Upper lobe of right lung (tissue), 1 donor: ENCODE measurements around the gene MROH9. TPM values are rescaled to one million over a fixed set of nuclear protein-coding genes. Genes with fewer than 3 reads are reported as not detected.
A peak's percentile ranks its signal among the peaks of the same experiment; 100 is the strongest.
"Not testable (repeated sequence)": the region's sequence is repeated elsewhere in the genome, so short reads cannot be mapped to it uniquely, and the experiment has no call there.

Source experiments
- ATAC-seq: fragments of 200-7000 bp; cut with Tn5 transposase; one replicate; pipeline ENCODE4 v1.9.1; 2020; ENCODE audit warnings: mild to moderate bottlenecking, moderate library complexity
- DNase-seq: peaks from one replicate; pipeline ENCODE4 v3.0.0-alpha.2; 2020
- H3K27ac ChIP-seq: fragments of 200-600 bp; one replicate; pipeline ENCODE4 v1.8.0; 2022
- H3K27me3 ChIP-seq: fragments of 200-600 bp; one replicate; pipeline ENCODE4 v1.8.0; 2022; ENCODE audit warnings: mild to moderate bottlenecking
- H3K36me3 ChIP-seq: fragments of 200-600 bp; one replicate; pipeline ENCODE4 v1.8.0; 2022
- H3K4me1 ChIP-seq: fragments of 200-600 bp; one replicate; pipeline ENCODE4 v1.8.0; 2022
- H3K4me3 ChIP-seq: fragments of 200-600 bp; one replicate; pipeline ENCODE4 v1.8.0; 2022; ENCODE audit warnings: mild to moderate bottlenecking
- H3K9me3 ChIP-seq: fragments of 200-600 bp; one replicate; pipeline ENCODE4 v1.8.0; 2022
- intact Hi-C: fragments of 100-400 bp; cut with DNase I; formaldehyde crosslinking; loops from one replicate; pipeline ENCODE4 v1.11.0; 2022
- total RNA-seq: library from RNA; stranded (reverse); fragmentation: NEBNext Ultra II Directional; extraction: Animal tissue kit (Norgen Biotek cat#: 25700); gene quantifications from one replicate; pipeline ENCODE4 v1.2.1, GENCODE V29; 2021
- TF ChIP-seq, protein P1 (sequence below): fragments of 200-600 bp; IDR thresholded peaks from one replicate; pipeline ENCODE4 v1.8.0; 2022; ENCODE audit warnings: antibody characterized with exemption
- donor health status: DM: no; HTN: yes; CAD: no; lungs with severe emphysema.

Gene MROH9
- total RNA-seq, 1 donor from 2014 or later = not detected

DNA sequence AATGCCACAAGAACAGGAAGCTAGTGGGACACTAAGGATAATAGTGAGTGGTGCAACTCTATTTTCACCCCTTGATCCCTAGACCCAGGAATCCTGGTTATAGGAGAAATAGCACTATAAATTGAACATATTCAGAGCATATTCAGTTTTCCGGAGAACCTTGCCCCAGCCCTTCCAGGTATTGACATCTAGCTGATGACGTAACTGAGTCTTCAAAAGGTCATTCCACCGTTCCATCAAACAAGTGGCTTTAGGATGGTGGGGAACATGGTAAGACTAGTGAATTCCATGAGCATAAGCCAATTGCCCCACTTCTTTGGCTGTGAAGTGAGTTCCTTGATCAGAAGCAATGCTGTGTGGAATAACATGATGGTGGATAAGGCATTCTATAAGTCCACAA is 2.9 kb downstream of the MROH9 start:
- Histone ChIP-seq H3K4me1 (no peaks in the 10 kb centered on the region), H3K36me3 (no peaks in the 10 kb centered on the region), H3K9me3 (no peaks in the 10 kb centered on the region), H3K27ac (no peak overlapping the region), H3K4me3 (no peak overlapping the region), H3K27me3 (no peaks in the 10 kb centered on the region)
- intact Hi-C loops = no loop called here
- TF ChIP-seq, protein P1, sequence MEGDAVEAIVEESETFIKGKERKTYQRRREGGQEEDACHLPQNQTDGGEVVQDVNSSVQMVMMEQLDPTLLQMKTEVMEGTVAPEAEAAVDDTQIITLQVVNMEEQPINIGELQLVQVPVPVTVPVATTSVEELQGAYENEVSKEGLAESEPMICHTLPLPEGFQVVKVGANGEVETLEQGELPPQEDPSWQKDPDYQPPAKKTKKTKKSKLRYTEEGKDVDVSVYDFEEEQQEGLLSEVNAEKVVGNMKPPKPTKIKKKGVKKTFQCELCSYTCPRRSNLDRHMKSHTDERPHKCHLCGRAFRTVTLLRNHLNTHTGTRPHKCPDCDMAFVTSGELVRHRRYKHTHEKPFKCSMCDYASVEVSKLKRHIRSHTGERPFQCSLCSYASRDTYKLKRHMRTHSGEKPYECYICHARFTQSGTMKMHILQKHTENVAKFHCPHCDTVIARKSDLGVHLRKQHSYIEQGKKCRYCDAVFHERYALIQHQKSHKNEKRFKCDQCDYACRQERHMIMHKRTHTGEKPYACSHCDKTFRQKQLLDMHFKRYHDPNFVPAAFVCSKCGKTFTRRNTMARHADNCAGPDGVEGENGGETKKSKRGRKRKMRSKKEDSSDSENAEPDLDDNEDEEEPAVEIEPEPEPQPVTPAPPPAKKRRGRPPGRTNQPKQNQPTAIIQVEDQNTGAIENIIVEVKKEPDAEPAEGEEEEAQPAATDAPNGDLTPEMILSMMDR = no peak
- no peak for DNase-seq
- no peak for ATAC-seq

DNA sequence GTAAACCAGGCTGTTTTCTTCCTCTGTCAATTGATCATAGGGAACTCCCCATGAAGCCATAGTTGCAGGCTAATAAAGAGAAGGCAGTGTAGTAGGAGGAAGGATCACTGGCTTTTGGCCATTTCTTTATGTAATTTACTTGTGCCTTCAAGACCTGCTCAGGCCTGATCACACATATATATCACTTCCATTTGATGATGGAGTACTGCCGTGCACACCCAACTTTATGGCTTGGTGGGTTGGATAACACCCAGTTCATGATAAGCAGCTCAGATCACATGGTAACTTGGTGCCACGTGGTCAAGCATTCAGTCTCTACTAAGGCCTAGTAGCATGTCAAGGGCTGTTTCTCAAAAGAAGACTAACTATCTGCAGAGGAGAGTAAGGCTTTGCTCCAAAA is 4.1 kb downstream of the MROH9 start:
- Histone ChIP-seq H3K27ac (no peak overlapping the region), H3K27me3 (no peaks in the 10 kb centered on the region), H3K4me3 (no peak overlapping the region), H3K9me3 (no peaks in the 10 kb centered on the region), H3K4me1 (no peaks in the 10 kb centered on the region), H3K36me3 (no peaks in the 10 kb centered on the region)
- intact Hi-C loops = no loop called here
- ATAC-seq (no peak), DNase-seq (no peak)
- TF ChIP-seq, protein P1 = no peak

DNA sequence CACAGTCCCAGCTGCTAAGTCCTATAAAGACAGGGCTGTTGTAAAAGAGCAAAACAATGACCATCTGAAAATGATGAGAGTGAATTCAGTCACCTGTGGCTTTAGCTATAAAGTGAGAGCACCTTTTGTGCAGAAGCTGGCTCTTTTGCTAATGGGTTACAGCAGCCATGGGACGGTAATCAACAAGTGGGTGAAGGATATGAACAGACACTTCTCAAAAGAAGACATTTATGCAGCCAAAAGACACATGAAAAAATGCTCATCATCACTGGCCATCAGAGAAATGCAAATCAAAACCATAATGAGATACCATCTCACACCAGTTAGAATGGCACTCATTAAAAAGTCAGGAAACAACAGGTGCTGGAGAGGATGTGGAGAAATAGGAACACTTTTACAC is 16.4 kb downstream of the MROH9 start:
- ATAC-seq, H3K4me1 ChIP-seq, H3K27me3 ChIP-seq, H3K4me3 ChIP-seq, intact Hi-C loops, H3K9me3 ChIP-seq, DNase-seq, H3K27ac ChIP-seq, H3K36me3 ChIP-seq: not testable (repeated sequence)

DNA sequence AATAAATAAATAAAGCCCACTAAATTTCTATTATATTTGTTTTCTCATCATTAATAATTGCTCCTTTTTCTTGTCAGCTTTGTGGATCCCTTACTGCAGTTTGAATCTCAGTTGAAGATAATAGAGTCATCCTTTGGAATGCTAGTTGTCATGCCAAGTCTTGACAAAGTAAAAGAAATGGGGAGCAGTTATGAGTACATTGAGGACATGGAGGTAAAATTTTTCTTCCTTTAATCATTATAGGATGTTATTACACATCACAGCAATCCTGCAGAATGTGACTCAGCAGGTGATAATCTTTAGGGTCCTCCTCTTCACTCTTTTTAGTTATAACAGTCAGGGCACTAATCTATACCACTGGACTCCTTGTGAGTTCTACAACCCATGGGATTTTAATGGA is 24.1 kb downstream of the MROH9 start:
- Histone ChIP-seq H3K36me3 (no peaks in the 10 kb centered on the region), H3K27ac (no peak overlapping the region), H3K4me1 (no peaks in the 10 kb centered on the region), H3K9me3 (no peaks in the 10 kb centered on the region), H3K4me3 (no peak overlapping the region), H3K27me3 (no peaks in the 10 kb centered on the region)
- intact Hi-C loops = no loop called here
- ATAC-seq = no peak
- TF ChIP-seq, protein P1 = no peak
- no peak for DNase-seq

DNA sequence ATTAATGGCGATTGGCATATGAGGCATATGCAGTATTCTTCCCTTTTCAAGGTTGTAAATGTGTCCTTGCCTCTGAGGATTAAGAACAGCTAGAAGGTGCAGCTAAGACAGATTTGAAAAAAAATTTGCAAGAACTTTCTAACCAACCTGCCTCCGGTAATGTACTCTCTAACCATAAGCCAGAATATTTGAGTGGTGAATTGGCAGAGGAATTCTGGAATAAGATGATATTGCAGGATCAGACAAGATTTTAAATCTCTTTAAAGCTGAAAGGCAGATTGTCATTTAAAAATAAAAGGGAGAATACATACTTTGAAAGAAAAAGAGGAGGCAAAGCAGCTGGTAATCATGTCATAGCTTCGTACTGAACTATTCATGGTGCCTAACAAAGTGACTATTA is 29.2 kb downstream of the MROH9 start:
- Histone ChIP-seq H3K4me1 (no peaks in the 10 kb centered on the region), H3K36me3 (no peaks in the 10 kb centered on the region), H3K4me3 (no peak overlapping the region), H3K27me3 (no peaks in the 10 kb centered on the region), H3K27ac (no peak overlapping the region), H3K9me3 (no peaks in the 10 kb centered on the region)
- ATAC-seq (no peak), DNase-seq (no peak)
- intact Hi-C loops = no loop called here
- TF ChIP-seq, protein P1 = no peak

DNA sequence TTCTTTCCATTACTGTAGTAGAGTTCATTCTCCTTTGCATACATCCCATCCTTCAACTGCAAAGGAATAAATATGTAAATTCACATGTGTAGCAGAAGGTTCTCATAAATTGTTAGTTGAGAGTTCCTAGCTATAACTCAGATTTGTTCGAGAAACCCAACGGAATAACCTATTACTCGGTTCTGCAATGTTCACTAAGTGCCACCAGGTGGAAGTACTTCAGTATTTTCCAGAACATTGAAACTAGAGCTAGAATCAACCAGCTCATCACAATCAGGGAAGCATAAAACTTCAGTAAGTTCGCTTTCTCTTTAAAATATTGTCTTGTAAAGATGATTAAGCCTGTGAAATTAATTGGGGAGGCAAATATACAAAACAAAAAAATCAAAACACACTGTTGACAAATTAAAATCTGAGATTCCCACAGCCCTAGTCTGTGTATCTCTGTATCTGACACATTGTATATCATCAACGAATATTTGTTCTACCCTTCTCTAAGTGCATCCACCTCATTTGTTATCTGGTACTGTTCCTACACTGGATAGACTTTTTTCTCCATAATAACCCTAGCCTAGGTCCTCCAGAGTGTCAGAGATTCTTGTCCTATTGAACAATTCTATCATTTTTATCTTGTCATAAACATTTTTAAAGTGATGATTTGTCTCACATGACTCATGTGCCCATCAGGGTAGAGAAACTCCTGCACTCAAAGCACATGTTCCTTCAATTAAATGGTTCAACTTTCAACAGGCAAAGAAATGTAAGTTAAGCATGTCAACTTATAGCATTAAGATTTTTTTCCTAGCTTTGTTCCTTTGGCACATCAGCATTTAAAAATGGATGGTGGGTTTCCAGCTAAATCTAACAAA is 31.9 kb downstream of the MROH9 start:
- TF ChIP-seq, protein P1 = peak; percentile 62
- intact Hi-C loops = no loop called here
- DNase-seq (no peak), ATAC-seq (peak; percentile 77)
- H3K4me1 ChIP-seq = no peaks in the 10 kb centered on the region
- H3K27me3 ChIP-seq = no peaks in the 10 kb centered on the region
- no peaks in the 10 kb centered on the region for H3K9me3 ChIP-seq
- no peak overlapping the region for H3K4me3 ChIP-seq
- H3K36me3 ChIP-seq = no peaks in the 10 kb centered on the region
- no peak overlapping the region for H3K27ac ChIP-seq
